Mucosa of gallbladder (tissue), 1 donor: Measurements from ENCODE around the gene RASGEF1B. TPM values are rescaled to one million over a fixed set of nuclear protein-coding genes. Genes with fewer than 3 reads are reported as not detected.
A peak's percentile ranks its signal among the peaks of the same experiment; 100 is the strongest.
"Not testable (repeated sequence)": the region's sequence is repeated elsewhere in the genome, so short reads cannot be mapped to it uniquely, and the experiment has no call there.

ENCODE experiments used
- DNase-seq: peaks from one replicate; pipeline ENCODE4 v3.0.0-alpha.2; 2020; ENCODE audit warnings: low spot score
- total RNA-seq: library from RNA; stranded (reverse); gene quantifications from one replicate; pipeline ENCODE4 v1.2.1, GENCODE V29; 2021
- donor health status: DM: no; HTN: no; CAD: no.

RASGEF1B gene
- total RNA-seq, 1 donor from 2014 or later, result 24.7 TPM

GRCh38 chr4:81429607-81430006 is 42.1 kb downstream of the RASGEF1B start:
- DNase-seq, result no peak

- DNase-seq, result no peak
Observed at GRCh38 chr4:81429031-81429430, 42.7 kb downstream of the RASGEF1B start.

GRCh38 chr4:81428002-81428401 is 43.7 kb downstream of the RASGEF1B start:
- no peak for DNase-seq

GRCh38 chr4:81427344-81427821 is 44.3 kb downstream of the RASGEF1B start:
- DNase-seq, result no peak

- no peak for DNase-seq
Observed at GRCh38 chr4:81426770-81427289, 44.9 kb downstream of the RASGEF1B start.

GRCh38 chr4:81424816-81425755 is 46.6 kb downstream of the RASGEF1B start:
- DNase-seq, result no peak

- no peak for DNase-seq
Observed at GRCh38 chr4:81424336-81424735, 47.4 kb downstream of the RASGEF1B start.

GRCh38 chr4:81422595-81422994 is 49.1 kb downstream of the RASGEF1B start:
- no peak for DNase-seq

GRCh38 chr4:81421346-81422218 is 50.1 kb downstream of the RASGEF1B start:
- DNase-seq, result peak; percentile 82

- DNase-seq, result no peak
Observed at GRCh38 chr4:81418572-81418971, 53.1 kb downstream of the RASGEF1B start.

GRCh38 chr4:81412946-81413495 is 58.7 kb downstream of the RASGEF1B start:
- no peak for DNase-seq

GRCh38 chr4:81410680-81411079 is 61.0 kb downstream of the RASGEF1B start:
- no peak for DNase-seq

- no peak for DNase-seq
Observed at GRCh38 chr4:81409836-81410235, 61.9 kb downstream of the RASGEF1B start.

GRCh38 chr4:81408341-81408740 is 63.4 kb downstream of the RASGEF1B start:
- no peak for DNase-seq

GRCh38 chr4:81407726-81408125 is 64.0 kb downstream of the RASGEF1B start:
- no peak for DNase-seq

- DNase-seq, result not testable (repeated sequence)
Observed at GRCh38 chr4:81406481-81406880, 65.2 kb downstream of the RASGEF1B start.

- DNase-seq, result peak; percentile 70
Observed at GRCh38 chr4:81405900-81406401, 65.8 kb downstream of the RASGEF1B start.

- no peak for DNase-seq
Observed at GRCh38 chr4:81404741-81405140, 67.0 kb downstream of the RASGEF1B start.

GRCh38 chr4:81404294-81404693 is 67.4 kb downstream of the RASGEF1B start:
- no peak for DNase-seq

- no peak for DNase-seq
Observed at GRCh38 chr4:81399306-81400086, 72.2 kb downstream of the RASGEF1B start.

- no peak for DNase-seq
Observed at GRCh38 chr4:81398379-81398778, 73.3 kb downstream of the RASGEF1B start.
